Right atrium auricular region (tissue), 2 donors: ENCODE data around the gene PRAMEF13. TPM values are rescaled to one million over a fixed set of nuclear protein-coding genes. Genes with fewer than 3 reads are reported as not detected.
"Not testable (repeated sequence)": the region's sequence is repeated elsewhere in the genome, so short reads cannot be mapped to it uniquely, and the experiment has no call there.

Experiments used
- DNase-seq: peaks from one replicate; pipeline ENCODE4 v3.0.0-alpha.2; 2019; ENCODE audit warnings: low spot score
- H3K27ac ChIP-seq, 2 donors: fragments of 200-600 bp; sonication (generic); 1 replicate in 1 of 2; 2 replicates in 1 of 2; pipeline ENCODE4 v1.5.1; 2016 to 2019
- H3K27me3 ChIP-seq, 2 donors: fragments of 200-600 bp; sonication (generic); one replicate each; pipeline versions ENCODE4 v1.5.1 to v1.6.0; 2017 to 2019
- H3K36me3 ChIP-seq: fragments of 200-600 bp; sonication (generic); one replicate; pipeline ENCODE4 v1.5.1; 2016
- H3K4me1 ChIP-seq, 2 donors: fragments of 200-600 bp; sonication (generic); one replicate each; pipeline versions ENCODE4 v1.5.1 to v1.6.0; 2017 to 2019
- H3K4me3 ChIP-seq, 2 donors: fragments of 200-600 bp; sonication (generic); 1 replicate in 1 of 2; 2 replicates in 1 of 2; pipeline ENCODE4 v1.5.1; 2017 to 2019; ENCODE audit warnings: mild to moderate bottlenecking in 1 of 2, moderate library complexity in 1 of 2
- H3K9me3 ChIP-seq, 2 donors: fragments of 200-600 bp; sonication (generic); one replicate each; pipeline ENCODE4 v1.5.1; 2019
- total RNA-seq, 2 donors: library from RNA; depleted of rRNA; stranded (reverse); fragments of >200 nt; gene quantifications; one replicate each; pipeline ENCODE4 v1.1.0, GENCODE V29; 2016

The PRAMEF13 gene, protein sequence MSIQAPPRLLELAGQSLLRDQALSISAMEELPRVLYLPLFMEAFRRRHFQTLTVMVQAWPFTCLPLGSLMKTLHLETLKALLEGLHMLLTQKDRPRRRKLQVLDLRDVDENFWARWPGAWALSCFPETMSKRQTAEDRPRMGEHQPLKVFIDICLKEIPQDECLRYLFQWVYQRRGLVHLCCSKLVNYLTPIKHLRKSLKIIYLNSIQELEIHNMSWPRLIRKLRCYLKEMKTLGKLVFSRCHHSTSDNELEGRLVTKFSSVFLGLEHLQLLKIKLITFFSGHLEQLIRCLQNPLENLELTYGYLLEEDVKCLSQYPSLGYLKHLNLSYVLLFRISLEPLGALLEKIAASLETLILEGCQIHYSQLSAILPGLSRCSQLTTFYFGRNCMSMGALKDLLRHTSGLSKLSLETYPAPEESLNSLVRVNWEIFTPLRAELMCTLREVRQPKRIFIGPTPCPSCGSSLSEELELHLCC
- not detected for total RNA-seq

GRCh38 chr1:13201309-13201708 is at the start of gene PRAMEF13:
TSS of gene PRAMEF13 (minus strand) at chr1:13201409. CDS start at chr1:13199589, 1,820 bp downstream.
- H3K27me3 ChIP-seq, H3K27ac ChIP-seq, H3K36me3 ChIP-seq, H3K9me3 ChIP-seq, H3K4me3 ChIP-seq, DNase-seq, H3K4me1 ChIP-seq: not testable (repeated sequence)

- peak; percentile 50 for DNase-seq
Observed at GRCh38 chr1:13247122-13247521, 45.9 kb upstream of the PRAMEF13 start.

DNA sequence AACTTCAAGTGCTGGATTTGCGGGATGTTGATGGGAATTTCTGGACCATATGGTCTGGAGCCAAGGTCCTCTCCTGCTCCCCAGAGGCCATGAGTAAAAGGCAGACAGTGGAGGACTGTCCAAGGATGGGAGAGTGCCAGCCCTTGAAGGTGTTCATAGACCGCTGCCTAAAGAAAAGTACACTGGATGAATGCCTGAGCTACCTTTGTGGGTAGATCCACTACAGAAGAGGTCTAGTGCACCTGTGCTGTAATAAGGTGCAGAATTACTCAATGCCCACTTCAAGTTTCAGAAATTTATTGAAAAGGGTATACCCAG is 45.3 kb upstream of the PRAMEF13 start:
- H3K36me3 ChIP-seq, H3K27me3 ChIP-seq, H3K27ac ChIP-seq, H3K9me3 ChIP-seq, H3K4me1 ChIP-seq, H3K4me3 ChIP-seq: not testable (repeated sequence)
- DNase-seq, result peak; percentile 49

More at GRCh38 chr1:13247122-13247521, 45.9 kb upstream of the PRAMEF13 start:
- H3K27ac ChIP-seq, H3K9me3 ChIP-seq, H3K4me3 ChIP-seq, H3K36me3 ChIP-seq, H3K27me3 ChIP-seq, H3K4me1 ChIP-seq: not testable (repeated sequence)

GRCh38 chr1:13245841-13246553 is 44.8 kb upstream of the PRAMEF13 start:
- H3K9me3 ChIP-seq, H3K27me3 ChIP-seq, H3K4me3 ChIP-seq, H3K36me3 ChIP-seq, H3K4me1 ChIP-seq, H3K27ac ChIP-seq: not testable (repeated sequence)
- peak; percentile 55 for DNase-seq

DNA sequence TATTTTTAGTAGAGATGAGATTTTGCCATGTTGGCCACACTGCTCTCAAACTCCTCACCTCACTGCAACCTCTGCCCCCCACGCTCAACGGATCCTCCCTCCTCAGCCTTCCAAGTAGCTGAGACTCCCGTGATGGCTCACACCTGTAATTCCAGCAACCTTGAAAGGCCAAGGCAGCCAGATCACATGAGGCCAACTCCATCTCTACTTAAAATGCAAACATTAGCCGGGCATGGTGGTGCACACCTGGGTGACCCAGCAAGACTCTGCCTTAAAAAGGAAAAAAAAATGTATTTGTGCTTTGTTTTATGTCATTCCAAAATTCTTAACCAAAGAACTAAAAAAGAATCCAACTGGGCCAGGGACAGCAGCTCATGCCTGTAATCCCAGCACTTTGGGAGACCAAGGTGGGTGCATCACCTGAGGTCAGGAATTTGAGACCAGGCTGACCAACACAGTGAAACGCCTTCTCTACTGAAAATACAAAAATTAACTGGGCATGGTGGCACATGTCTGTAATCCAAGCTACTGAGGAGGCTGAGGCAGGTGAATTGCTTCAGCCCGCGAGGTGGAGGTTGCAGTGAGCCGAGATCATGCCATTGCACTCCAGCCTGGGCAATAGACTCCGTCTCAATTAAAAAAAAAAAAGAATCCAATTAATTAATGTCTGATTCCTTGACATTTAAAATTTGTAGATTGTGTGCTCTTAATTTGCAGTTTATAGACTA is 42.5 kb upstream of the PRAMEF13 start:
- DNase-seq, result peak; percentile 53
- H3K27me3 ChIP-seq, H3K27ac ChIP-seq, H3K4me1 ChIP-seq, H3K36me3 ChIP-seq, H3K9me3 ChIP-seq, H3K4me3 ChIP-seq: not testable (repeated sequence)

GRCh38 chr1:13239633-13240032 is 38.4 kb upstream of the PRAMEF13 start:
- not testable (repeated sequence) for H3K4me3 ChIP-seq, DNase-seq, H3K36me3 ChIP-seq, H3K9me3 ChIP-seq, H3K4me1 ChIP-seq, H3K27me3 ChIP-seq, H3K27ac ChIP-seq

DNA sequence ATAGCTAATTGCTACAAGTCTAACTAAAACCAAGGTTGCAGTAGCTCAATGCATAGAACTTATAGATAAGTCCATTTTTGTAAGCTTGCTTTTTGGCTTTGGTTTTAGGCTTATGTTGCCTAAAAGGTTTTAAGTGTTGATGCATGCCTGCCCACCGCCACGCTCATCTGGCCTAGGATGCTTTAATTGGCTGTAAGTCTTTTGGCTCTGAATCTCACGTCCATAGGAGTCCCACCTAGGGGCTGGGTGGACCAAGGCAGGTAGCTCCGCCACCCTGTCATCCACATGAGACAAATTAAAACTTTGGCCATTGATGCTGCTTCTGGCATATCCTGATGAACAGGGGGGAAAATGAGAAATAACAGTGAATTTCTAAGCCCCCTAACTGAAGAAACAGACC is 36.4 kb upstream of the PRAMEF13 start:
- H3K4me3 ChIP-seq, H3K27ac ChIP-seq, H3K9me3 ChIP-seq, H3K27me3 ChIP-seq, H3K36me3 ChIP-seq, H3K4me1 ChIP-seq: not testable (repeated sequence)
- peak; percentile 40 for DNase-seq

- not testable (repeated sequence) for H3K27me3 ChIP-seq, H3K27ac ChIP-seq, H3K9me3 ChIP-seq, H3K36me3 ChIP-seq, H3K4me3 ChIP-seq, H3K4me1 ChIP-seq
- peak; percentile 54 for DNase-seq
Observed at GRCh38 chr1:13234057-13234456, 32.8 kb upstream of the PRAMEF13 start.

GRCh38 chr1:13232056-13232455 is 30.8 kb upstream of the PRAMEF13 start:
- not testable (repeated sequence) for H3K4me1 ChIP-seq, H3K36me3 ChIP-seq, H3K4me3 ChIP-seq, H3K27ac ChIP-seq, H3K27me3 ChIP-seq, DNase-seq, H3K9me3 ChIP-seq

DNA sequence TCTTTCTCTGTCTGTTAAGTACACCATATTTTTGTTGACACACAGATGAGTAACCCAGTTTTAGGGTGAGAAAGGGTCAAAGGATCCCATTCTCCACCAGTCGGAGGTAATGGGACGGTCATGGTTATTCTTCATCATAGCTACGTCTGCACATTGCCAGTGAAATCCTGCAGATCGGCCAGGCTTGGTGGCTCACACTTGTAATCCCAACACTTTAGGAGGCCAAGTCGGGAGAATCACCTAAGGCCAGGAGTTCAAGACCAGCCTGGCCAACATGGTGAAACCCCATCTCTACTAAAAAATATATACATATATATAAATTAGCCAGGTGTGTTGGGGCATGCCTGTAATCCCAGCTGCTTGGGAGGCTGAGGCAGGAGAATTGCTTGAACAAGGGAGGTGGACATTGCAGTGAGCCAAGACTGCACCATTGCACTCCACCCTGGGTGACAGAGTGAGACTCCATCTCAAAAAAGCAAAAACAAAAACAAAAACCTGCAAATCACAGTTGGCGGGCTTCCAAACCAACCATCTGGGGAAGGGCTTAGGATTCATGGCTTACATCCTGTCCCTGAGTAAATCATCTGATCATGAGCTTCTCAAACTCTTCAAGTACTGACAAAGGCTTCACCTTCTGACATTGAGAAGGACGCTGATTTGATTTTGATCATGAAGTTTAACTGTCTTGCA is 30.0 kb upstream of the PRAMEF13 start:
- H3K9me3 ChIP-seq, H3K36me3 ChIP-seq, H3K27me3 ChIP-seq, H3K4me3 ChIP-seq, H3K4me1 ChIP-seq, H3K27ac ChIP-seq: not testable (repeated sequence)
- DNase-seq, result peak; percentile 58

GRCh38 chr1:13230601-13231000 is 29.4 kb upstream of the PRAMEF13 start:
- not testable (repeated sequence) for H3K27ac ChIP-seq, H3K9me3 ChIP-seq, H3K36me3 ChIP-seq, H3K27me3 ChIP-seq, H3K4me1 ChIP-seq, H3K4me3 ChIP-seq
- DNase-seq, result peak; percentile 53

GRCh38 chr1:13230096-13230495 is 28.9 kb upstream of the PRAMEF13 start:
- not testable (repeated sequence) for H3K4me1 ChIP-seq, H3K4me3 ChIP-seq, H3K36me3 ChIP-seq, H3K9me3 ChIP-seq, H3K27ac ChIP-seq, H3K27me3 ChIP-seq
- peak; percentile 54 for DNase-seq
